ENCODE results near the gene C4orf17.
"Not testable (repeated sequence)": the region's sequence is repeated elsewhere in the genome, so short reads cannot be mapped to it uniquely, and the experiment has no call there.

The C4orf17 gene

DNA sequence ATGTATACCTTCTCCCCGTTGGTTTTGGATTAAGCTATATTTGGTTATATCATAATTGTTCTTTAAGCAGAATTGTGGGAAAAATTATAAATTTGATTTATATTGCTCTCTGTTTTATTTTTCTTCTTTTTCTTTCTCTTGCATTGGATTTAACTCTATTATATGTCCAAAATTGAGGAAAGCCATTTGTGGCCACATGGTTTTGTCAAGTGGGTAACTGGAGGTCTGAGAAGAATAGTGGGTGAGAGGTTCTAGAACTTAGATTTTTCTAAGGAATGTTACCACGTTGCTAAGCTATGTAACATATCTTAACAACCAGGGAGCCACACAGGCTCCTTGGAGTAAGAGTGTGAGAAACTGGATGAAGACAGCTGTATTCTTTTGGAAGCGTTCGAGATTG lies at the start of gene C4orf17:
TSS of gene C4orf17 (plus strand) at position 301 of the 400 bp plus-strand sequence. CDS start 2,061 bp downstream, outside the sequence.
- DNase-seq = no peak

DNA sequence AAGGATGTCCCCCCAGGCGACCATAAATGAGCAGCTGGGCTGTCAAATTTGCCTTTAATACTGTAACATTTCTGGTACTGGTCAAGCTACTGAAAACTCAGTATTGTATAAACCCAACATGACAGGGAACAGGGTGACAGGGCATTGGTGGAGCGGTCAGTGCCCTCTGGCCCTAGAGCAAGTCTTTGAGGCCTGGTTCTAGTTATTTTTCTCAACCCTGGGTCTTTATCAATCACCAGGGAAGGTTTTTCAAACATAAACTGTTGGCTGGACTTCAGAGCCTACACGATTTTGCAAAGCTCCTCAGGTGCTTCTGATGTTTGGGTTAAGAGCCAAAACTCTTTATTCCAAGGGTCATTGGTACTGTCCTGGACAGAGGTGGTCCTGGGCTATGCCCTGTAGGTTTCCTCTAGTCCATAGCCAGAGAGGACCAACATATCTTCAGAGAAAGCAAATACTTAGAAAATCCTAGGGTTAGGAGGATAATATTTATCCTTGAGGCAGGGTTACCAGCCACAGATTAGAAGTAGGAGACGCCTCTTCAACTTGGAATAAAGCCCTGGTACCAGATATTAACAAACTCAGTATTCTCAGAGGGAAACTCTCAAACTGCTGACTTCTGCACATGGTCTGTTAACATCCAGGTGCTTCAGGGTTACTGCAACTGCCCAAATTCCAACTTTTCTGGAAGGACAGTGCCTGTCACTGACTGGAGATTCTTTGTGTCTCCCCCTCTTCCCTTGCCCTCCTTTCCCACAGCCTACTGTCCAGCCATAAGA lies 49.0 kb upstream of the C4orf17 start:
- no peak for DNase-seq

DNA sequence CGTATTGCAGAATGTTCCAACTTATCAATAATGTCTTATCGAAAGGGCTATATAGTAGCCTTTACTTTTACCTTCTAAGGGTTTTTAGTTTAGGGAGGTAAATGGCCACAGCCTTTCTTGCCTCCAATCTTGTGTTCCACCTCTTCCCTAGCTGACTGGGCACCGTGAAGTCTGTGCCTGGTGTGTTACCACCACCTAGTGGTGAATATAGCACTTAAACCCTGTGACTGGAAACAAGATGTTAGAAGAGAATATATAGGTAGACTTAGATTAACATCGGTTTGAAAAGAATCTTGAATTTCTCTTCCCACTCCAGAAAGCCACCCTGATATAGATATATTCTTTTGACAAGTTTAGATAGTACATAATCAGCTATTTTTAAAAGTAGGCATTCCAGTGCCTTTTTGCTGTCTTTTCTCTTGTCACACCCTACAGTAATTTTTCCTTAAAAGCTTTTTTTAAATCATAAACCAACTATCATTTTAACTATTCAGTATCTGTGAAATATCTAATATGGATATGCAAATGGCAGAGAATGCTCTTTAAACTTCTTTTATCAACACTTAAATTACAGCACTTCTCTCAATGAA lies 47.9 kb upstream of the C4orf17 start:
- DNase-seq = peak; percentile 13

- no peak for DNase-seq
These were observed 47.3 kb upstream of the C4orf17 start for GRCh38 chr4:99463566-99463965.

DNA sequence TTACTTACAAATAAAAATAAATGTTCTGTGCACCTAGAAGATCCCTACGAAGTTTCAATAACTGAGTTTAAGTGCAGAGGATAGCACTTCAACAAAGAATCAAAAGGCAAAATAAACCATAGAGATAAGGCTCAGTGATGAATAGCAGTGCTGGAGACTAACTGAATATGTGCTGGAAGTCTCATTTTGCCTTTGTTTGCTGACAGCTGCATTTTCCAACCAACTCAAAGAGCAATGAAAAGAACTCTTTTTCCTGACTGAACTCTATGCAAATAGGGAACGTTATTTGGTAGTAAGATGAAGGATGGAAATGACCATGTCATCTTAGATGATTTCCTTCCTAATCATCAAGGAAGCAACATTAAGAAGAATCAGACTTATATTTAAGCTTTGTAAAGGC lies 42.9 kb upstream of the C4orf17 start:
- DNase-seq = no peak

DNA sequence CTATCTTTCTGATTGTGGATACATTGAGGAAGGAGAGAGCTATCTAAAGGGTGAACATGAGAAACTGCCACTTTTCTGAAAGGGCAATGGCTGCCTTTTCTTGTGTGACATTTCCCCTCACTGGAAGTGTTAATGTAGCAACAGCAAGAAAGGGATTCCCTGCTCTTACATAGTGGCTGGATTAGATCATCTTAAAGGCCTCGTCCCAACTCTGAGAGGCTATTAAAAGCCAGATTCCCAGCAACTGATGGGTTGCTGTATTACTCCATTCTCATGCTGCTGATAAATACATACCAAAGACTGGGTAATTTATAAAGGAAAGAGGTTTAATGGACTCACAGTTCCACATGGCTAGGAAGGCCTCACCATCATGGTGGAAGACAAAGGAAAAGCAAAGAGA lies 41.9 kb upstream of the C4orf17 start:
- DNase-seq = no peak

DNA sequence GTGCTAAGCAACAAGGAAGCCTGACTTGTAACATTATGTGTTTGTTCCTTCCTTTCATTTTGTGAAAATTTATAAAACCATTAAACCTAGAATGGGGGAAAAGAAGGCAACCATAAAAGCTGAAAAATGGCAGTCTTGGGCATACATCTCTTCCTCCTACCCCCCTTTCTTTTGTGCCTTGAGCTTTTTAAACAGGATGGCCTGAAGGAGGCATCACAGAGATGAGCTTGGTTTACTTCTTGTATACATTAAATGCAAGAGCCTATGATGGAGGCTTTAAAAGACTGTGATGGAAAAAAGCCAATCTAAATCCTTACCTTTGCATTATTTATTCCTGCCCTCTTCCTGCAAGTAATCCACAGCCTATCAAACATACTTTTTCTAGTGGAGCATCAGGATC lies 39.5 kb upstream of the C4orf17 start:
- DNase-seq = no peak

- no peak for DNase-seq
These were observed 38.9 kb upstream of the C4orf17 start for GRCh38 chr4:99471896-99472295.

- DNase-seq = no peak
These were observed 37.7 kb upstream of the C4orf17 start for GRCh38 chr4:99473131-99473530.

GRCh38 chr4:99483636-99484035 lies 27.2 kb upstream of the C4orf17 start:
- no peak for DNase-seq

GRCh38 chr4:99485212-99485611 lies 25.6 kb upstream of the C4orf17 start:
- no peak for DNase-seq

- not testable (repeated sequence) for DNase-seq
These were observed 24.2 kb upstream of the C4orf17 start for GRCh38 chr4:99486648-99487047.

DNA sequence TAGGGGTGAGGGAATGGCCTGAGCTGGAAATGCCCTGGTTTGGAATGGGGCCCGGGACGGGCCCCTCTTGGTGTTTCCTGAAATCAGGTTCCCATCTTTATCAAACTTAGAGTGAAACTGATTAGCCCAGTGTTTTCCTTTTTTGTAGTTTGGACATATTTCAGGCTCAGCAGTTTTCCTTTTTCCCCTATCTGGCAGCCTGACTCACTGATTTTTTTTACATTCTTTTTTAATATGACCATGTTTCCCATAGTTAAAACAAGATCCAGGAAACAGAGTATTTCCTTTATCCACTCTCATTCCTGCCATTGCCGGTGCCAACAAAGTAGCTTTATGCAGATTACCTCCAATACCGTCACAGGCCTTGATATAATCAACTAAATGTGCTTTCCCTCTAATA lies 20.5 kb upstream of the C4orf17 start:
- no peak for DNase-seq

- no peak for DNase-seq
These were observed 5.9 kb upstream of the C4orf17 start for GRCh38 chr4:99504804-99505502.

DNA sequence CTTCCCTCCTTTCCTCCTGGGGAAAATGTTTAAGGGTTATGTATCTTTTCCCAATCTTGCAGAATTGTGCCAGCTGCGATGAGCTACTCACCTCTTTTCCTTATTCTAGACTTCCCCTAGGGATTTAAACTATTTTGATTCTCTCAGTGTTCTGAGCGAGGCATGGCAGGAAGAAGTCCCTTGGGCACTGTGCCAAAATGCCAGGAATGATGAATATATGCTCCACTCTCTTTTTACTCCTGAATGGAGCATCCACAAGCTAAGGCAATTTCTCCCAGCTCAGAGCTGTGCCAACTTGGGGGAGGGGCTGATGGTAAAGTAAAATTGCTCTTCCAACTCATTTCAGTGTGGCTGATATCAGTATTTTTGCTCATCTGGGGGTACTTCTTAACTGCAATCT lies 4.0 kb upstream of the C4orf17 start:
- DNase-seq = no peak

GRCh38 chr4:99507349-99507748 lies 3.5 kb upstream of the C4orf17 start:
- no peak for DNase-seq

GRCh38 chr4:99507762-99508161 lies 3.1 kb upstream of the C4orf17 start:
- no peak for DNase-seq

DNA sequence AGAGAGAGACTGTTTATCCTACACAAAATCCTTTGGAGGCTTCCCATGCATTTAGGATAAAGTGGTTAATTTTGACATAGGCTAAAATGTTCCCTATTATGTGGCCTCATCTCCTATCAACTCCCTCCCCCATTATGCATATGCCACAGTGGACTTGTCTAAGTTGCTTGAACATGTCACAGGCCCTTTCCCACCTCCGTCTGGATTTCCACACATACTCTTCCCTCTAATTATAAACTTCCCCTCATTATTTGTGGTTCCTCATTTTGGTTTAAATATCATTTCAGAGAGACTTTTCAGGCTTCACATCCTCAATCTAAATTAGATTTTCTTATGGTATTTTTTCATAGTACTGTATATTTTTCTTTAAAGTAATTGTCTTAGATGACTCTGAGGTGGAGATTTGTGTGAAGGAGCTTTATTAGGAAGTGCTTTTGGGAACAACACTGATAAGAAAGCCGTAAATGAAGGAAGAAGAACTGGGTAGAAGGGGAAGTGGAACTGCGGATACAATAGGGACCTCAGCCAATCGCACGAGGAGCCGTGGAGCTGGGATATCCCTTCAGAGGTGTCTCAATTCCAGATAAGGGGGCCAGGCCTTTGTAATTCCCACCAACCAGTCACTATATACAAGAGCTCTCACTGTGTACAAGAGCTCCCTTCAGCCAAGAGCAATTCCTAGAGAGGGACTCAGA lies 7.9 kb downstream of the C4orf17 start:
- DNase-seq = no peak

DNA sequence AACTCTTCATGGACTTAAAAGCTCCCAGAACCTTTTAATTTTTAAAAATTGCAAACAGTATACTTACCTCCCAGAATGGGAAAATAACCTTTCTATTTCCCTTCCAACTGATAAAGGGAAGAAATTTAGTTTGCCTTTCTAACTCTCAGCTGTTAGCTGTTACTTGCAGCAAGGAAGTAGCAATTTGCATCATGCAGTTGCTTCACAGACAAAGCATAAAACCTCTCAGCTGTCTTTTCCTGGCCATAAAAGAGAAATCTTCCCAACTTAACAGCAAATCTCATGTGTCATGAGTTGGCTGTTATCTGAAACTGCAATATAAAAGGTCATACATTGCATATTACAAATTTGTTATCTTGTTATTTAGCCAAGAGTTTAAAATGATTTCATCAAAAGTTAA lies 18.4 kb downstream of the C4orf17 start:
- DNase-seq = no peak

- DNase-seq = no peak
These were observed 19.1 kb downstream of the C4orf17 start for GRCh38 chr4:99529956-99530355.

GRCh38 chr4:99534699-99535098 lies 23.9 kb downstream of the C4orf17 start:
- not testable (repeated sequence) for DNase-seq

- no peak for DNase-seq
These were observed 25.4 kb downstream of the C4orf17 start for GRCh38 chr4:99536271-99536670.

GRCh38 chr4:99536848-99537247 lies 26.0 kb downstream of the C4orf17 start:
- DNase-seq = no peak
